Stimulated activated naive CD8-positive, alpha-beta T cell treated with anti-CD3 and anti-CD28 coated beads, Interleukin-15, Interleukin-2, amounts not matched to agents 100 U/mL and 50 U/mL, for 24 hours (primary cell): ENCODE measurements around the gene MSTO1.
"Not testable (repeated sequence)": the region's sequence is repeated elsewhere in the genome, so short reads cannot be mapped to it uniquely, and the experiment has no call there.

Experiments
- ATAC-seq: fragments of 150-1000 bp; cut with Tn5 transposase; one replicate; pipeline ENCODE4 v1.10.0; 2021
- DNase-seq: peaks from one replicate; pipeline ENCODE4 v3.0.0; 2021

Gene MSTO1

GRCh38 chr1:155609515-155610256, at the start of gene MSTO1:
TSS of gene MSTO1 (plus strand) at chr1:155610218. CDS start at chr1:155610249, 31 bp downstream.
- peak; percentile 98 for ATAC-seq
- DNase-seq: peak; percentile 99

GRCh38 chr1:155561779-155562580, 48.0 kb upstream of the MSTO1 start:
- DNase-seq (peak; percentile 79), ATAC-seq (peak; percentile 29)

GRCh38 chr1:155562581-155563376, 47.2 kb upstream of the MSTO1 start, which contains the start of gene ASH1L:
TSS of gene ASH1L (minus strand) at chr1:155562803. CDS start at chr1:155521519, 41,284 bp downstream.
- peak; percentile 95 for DNase-seq
- peak; percentile 82 for ATAC-seq

GRCh38 chr1:155563377-155564022, 46.5 kb upstream of the MSTO1 start:
- DNase-seq: not testable (repeated sequence)
- ATAC-seq: peak; percentile 1

- DNase-seq: no peak
Measured at GRCh38 chr1:155569988-155570592, 39.9 kb upstream of the MSTO1 start.

GRCh38 chr1:155570593-155570990, 39.4 kb upstream of the MSTO1 start:
- ATAC-seq (no peak), DNase-seq (no peak)

More at GRCh38 chr1:155569988-155570592, 39.9 kb upstream of the MSTO1 start:
- ATAC-seq: peak; percentile 28

GRCh38 chr1:155574077-155574476, 35.9 kb upstream of the MSTO1 start:
- ATAC-seq: no peak
- no peak for DNase-seq

- ATAC-seq, DNase-seq: not testable (repeated sequence)
Measured at GRCh38 chr1:155575608-155576007, 34.4 kb upstream of the MSTO1 start.

GRCh38 chr1:155583846-155584245, 26.2 kb upstream of the MSTO1 start:
- ATAC-seq, DNase-seq: not testable (repeated sequence)

GRCh38 chr1:155589282-155589681, 20.7 kb upstream of the MSTO1 start:
- ATAC-seq: not testable (repeated sequence)

GRCh38 chr1:155590516-155591247, 19.3 kb upstream of the MSTO1 start:
- not testable (repeated sequence) for ATAC-seq, DNase-seq

More at GRCh38 chr1:155589282-155589681, 20.7 kb upstream of the MSTO1 start:
- not testable (repeated sequence) for DNase-seq

- DNase-seq (no peak), ATAC-seq (peak; percentile 57)
Measured at GRCh38 chr1:155591770-155592169, 18.2 kb upstream of the MSTO1 start.

- not testable (repeated sequence) for DNase-seq, ATAC-seq
Measured at GRCh38 chr1:155595877-155596474, 14.0 kb upstream of the MSTO1 start.

- no peak for DNase-seq
- no peak for ATAC-seq
Measured at GRCh38 chr1:155596864-155597263, 13.2 kb upstream of the MSTO1 start.

GRCh38 chr1:155598842-155599331, 11.1 kb upstream of the MSTO1 start:
- ATAC-seq: no peak
- no peak for DNase-seq

- DNase-seq, ATAC-seq: not testable (repeated sequence)
Measured at GRCh38 chr1:155599828-155600572, 10.0 kb upstream of the MSTO1 start.

GRCh38 chr1:155607708-155608107, 2.3 kb upstream of the MSTO1 start:
- ATAC-seq: no peak

GRCh38 chr1:155608888-155609225, 1.2 kb upstream of the MSTO1 start:
- ATAC-seq (no peak), DNase-seq (no peak)

More at GRCh38 chr1:155607708-155608107, 2.3 kb upstream of the MSTO1 start:
- no peak for DNase-seq

GRCh38 chr1:155610257-155610647, 234 bp downstream of the MSTO1 start:
- not testable (repeated sequence) for DNase-seq
- peak; percentile 3 for ATAC-seq
